HuH-7.5 (cell line): ENCODE results near the gene PIGQ.

Source experiments
- DNase-seq: peaks from one replicate; pipeline ENCODE4 v3.0.0; 2011; ENCODE audit warnings: low spot score

The PIGQ gene

GRCh38 chr16:567373-568256, 2.2 kb upstream of the PIGQ start:
- no peak for DNase-seq

- DNase-seq: no peak
Observed at GRCh38 chr16:568401-569258, 1.1 kb upstream of the PIGQ start.

- DNase-seq: no peak
Observed at GRCh38 chr16:572865-573650, 3.3 kb downstream of the PIGQ start.

- no peak for DNase-seq
Observed at GRCh38 chr16:574021-574760, 4.4 kb downstream of the PIGQ start.

GRCh38 chr16:575354-576196, 5.8 kb downstream of the PIGQ start:
- DNase-seq: no peak

- DNase-seq: no peak
Observed at GRCh38 chr16:576197-576822, 6.5 kb downstream of the PIGQ start.

GRCh38 chr16:576823-577201, 7.0 kb downstream of the PIGQ start:
- no peak for DNase-seq

GRCh38 chr16:577796-578195, 8.0 kb downstream of the PIGQ start:
- no peak for DNase-seq

GRCh38 chr16:578232-578869, 8.6 kb downstream of the PIGQ start:
- DNase-seq: no peak

GRCh38 chr16:578870-579405, 9.2 kb downstream of the PIGQ start:
- DNase-seq: peak; percentile 75

- no peak for DNase-seq
Observed at GRCh38 chr16:580141-580945, 10.6 kb downstream of the PIGQ start.

- DNase-seq: no peak
Observed at GRCh38 chr16:580946-581498, 11.3 kb downstream of the PIGQ start.

GRCh38 chr16:582218-582613, 12.4 kb downstream of the PIGQ start:
- DNase-seq: no peak

- no peak for DNase-seq
Observed at GRCh38 chr16:582614-583331, 13.0 kb downstream of the PIGQ start.

GRCh38 chr16:583470-583814, 13.7 kb downstream of the PIGQ start:
- no peak for DNase-seq

GRCh38 chr16:583815-584591, 14.2 kb downstream of the PIGQ start:
- DNase-seq: no peak

GRCh38 chr16:585351-585750, 15.6 kb downstream of the PIGQ start:
- DNase-seq: no peak
